Measurements from ENCODE around the gene SRSF11.

DNA sequence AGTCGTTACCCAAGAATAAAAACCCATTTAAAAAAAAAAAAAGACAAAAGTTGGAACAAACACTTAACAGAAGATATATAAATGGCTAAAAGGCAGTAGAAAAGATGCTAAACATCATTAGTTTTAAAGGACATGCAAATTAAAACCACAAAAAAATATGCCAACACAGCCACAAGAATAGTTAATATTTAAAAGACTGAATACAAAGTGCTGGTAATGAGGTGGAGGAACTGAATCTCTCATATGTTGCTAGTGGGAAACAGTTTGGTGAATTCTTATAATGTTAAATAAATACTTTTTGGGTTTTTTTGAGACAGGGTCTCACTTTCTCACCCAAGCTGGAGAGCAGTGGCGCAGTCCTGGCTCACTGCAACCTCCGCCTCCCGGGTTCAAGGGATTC, 25.8 kb upstream of the SRSF11 start:
- TF ChIP-seq, protein P1, sequence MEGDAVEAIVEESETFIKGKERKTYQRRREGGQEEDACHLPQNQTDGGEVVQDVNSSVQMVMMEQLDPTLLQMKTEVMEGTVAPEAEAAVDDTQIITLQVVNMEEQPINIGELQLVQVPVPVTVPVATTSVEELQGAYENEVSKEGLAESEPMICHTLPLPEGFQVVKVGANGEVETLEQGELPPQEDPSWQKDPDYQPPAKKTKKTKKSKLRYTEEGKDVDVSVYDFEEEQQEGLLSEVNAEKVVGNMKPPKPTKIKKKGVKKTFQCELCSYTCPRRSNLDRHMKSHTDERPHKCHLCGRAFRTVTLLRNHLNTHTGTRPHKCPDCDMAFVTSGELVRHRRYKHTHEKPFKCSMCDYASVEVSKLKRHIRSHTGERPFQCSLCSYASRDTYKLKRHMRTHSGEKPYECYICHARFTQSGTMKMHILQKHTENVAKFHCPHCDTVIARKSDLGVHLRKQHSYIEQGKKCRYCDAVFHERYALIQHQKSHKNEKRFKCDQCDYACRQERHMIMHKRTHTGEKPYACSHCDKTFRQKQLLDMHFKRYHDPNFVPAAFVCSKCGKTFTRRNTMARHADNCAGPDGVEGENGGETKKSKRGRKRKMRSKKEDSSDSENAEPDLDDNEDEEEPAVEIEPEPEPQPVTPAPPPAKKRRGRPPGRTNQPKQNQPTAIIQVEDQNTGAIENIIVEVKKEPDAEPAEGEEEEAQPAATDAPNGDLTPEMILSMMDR (conservative IDR thresholded peaks at IDR 0.05; ENCODE audit: low read depth, low read length) = no peak
- TF ChIP-seq, protein P2, sequence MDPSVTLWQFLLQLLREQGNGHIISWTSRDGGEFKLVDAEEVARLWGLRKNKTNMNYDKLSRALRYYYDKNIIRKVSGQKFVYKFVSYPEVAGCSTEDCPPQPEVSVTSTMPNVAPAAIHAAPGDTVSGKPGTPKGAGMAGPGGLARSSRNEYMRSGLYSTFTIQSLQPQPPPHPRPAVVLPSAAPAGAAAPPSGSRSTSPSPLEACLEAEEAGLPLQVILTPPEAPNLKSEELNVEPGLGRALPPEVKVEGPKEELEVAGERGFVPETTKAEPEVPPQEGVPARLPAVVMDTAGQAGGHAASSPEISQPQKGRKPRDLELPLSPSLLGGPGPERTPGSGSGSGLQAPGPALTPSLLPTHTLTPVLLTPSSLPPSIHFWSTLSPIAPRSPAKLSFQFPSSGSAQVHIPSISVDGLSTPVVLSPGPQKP (IDR thresholded peaks at IDR 0.05; ENCODE audit: borderline replicate concordance, low read depth, low read length) = no peak
- TF ChIP-seq CEBPB (IDR thresholded peaks at IDR 0.05; ENCODE audit: low read depth, low read length) (no peak), POLR2A (IDR thresholded peaks at IDR 0.05; ENCODE audit: low read depth, low read length) (no peak)
